HG03025 (cell line): ENCODE measurements around the gene GZMA.
"Not testable (repeated sequence)": the region's sequence is repeated elsewhere in the genome, so short reads cannot be mapped to it uniquely, and the experiment has no call there.

ENCODE experiments used
- ATAC-seq: cut with Tn5 transposase; IDR thresholded peaks from one replicate; pipeline ENCODE4 v1.9.1; 2021; ENCODE audit warnings: mild to moderate bottlenecking, moderate library complexity; ENCODE audit not compliant: unreplicated experiment, low FRiP score

GZMA gene

GRCh38 chr5:55102348-55102747 is at the start of gene GZMA:
Gene GZMA, plus strand, starts transcription at chr5:55102646. Its CDS starts 37 bp downstream, at chr5:55102683.
- no peak for ATAC-seq

GRCh38 chr5:55055183-55055582 is 47.3 kb upstream of the GZMA start:
- ATAC-seq: no peak

GRCh38 chr5:55062039-55062779 is 40.2 kb upstream of the GZMA start:
- no peak for ATAC-seq

- no peak for ATAC-seq
Observed at GRCh38 chr5:55063220-55063863, 39.1 kb upstream of the GZMA start.

- ATAC-seq: no peak
Observed at GRCh38 chr5:55063899-55064298, 38.5 kb upstream of the GZMA start.

GRCh38 chr5:55064523-55064922 is 37.9 kb upstream of the GZMA start:
- ATAC-seq: no peak

GRCh38 chr5:55066277-55066676 is 36.2 kb upstream of the GZMA start:
- no peak for ATAC-seq

GRCh38 chr5:55070968-55071367 is 31.5 kb upstream of the GZMA start:
- no peak for ATAC-seq

GRCh38 chr5:55071413-55071812 is 31.0 kb upstream of the GZMA start:
- ATAC-seq: no peak

GRCh38 chr5:55072666-55073065 is 29.8 kb upstream of the GZMA start:
- no peak for ATAC-seq

- ATAC-seq: no peak
Observed at GRCh38 chr5:55073211-55073610, 29.2 kb upstream of the GZMA start.

GRCh38 chr5:55081541-55081940 is 20.9 kb upstream of the GZMA start:
- ATAC-seq: no peak

GRCh38 chr5:55089301-55089700 is 13.1 kb upstream of the GZMA start:
- not testable (repeated sequence) for ATAC-seq

- ATAC-seq: not testable (repeated sequence)
Observed at GRCh38 chr5:55091011-55091410, 11.4 kb upstream of the GZMA start.

- no peak for ATAC-seq
Observed at GRCh38 chr5:55096182-55096581, 6.3 kb upstream of the GZMA start.

GRCh38 chr5:55096861-55097260 is 5.6 kb upstream of the GZMA start:
- ATAC-seq: no peak

- ATAC-seq: not testable (repeated sequence)
Observed at GRCh38 chr5:55101148-55101547, 1.3 kb upstream of the GZMA start.

- ATAC-seq: no peak
Observed at GRCh38 chr5:55101556-55102276, 730 bp upstream of the GZMA start.

- no peak for ATAC-seq
Observed at GRCh38 chr5:55104036-55104772, 1.8 kb downstream of the GZMA start.

GRCh38 chr5:55104946-55105701 is 2.7 kb downstream of the GZMA start:
- ATAC-seq: no peak
